ENCODE data around the gene KLHL35. TPM values are rescaled to one million over a fixed set of nuclear protein-coding genes. Genes with fewer than 3 reads are reported as not detected.

KLHL35 gene
- total RNA-seq (1 to 10 TPM; 6.1 to 7.6 TPM), polyA plus RNA-seq (ENCODE audit: insufficient read length in 2 of 2) (10 to 100 TPM; 15.6 to 23.3 TPM)
- long read RNA-seq, donor 1, transcript KLHL35-201 (6 exons, 1,500 nt) = major isoform, 11 of 15 reads
- long read RNA-seq, donor 1, partial matches to known transcripts = 0 of 15 reads
- long read RNA-seq, donor 1, other reads (novel, unspliced or antisense) = 0 of 15 reads
- long read RNA-seq, donor 2, partial matches to known transcripts = 0 of 1 reads
- long read RNA-seq, donor 2, other reads (novel, unspliced or antisense) = 0 of 1 reads
- long read RNA-seq, donor 3, partial matches to known transcripts = 0 of 4 reads
- long read RNA-seq, donor 3, other reads (novel, unspliced or antisense) = 0 of 4 reads
- long read RNA-seq, donor 4 = 0 reads

- Histone ChIP-seq H3K36me3 (ENCODE audit: control insufficient read depth, insufficient read depth, low read length) (peaks cover 29% of the 10 kb centered on the region), H3K27me3 (ENCODE audit: control insufficient read depth, insufficient read depth, low read length) (peaks cover 36% of the 10 kb centered on the region), H3K4me1 (ENCODE audit: control insufficient read depth, insufficient read depth, low read length) (peaks cover 39% of the 10 kb centered on the region), H3K9me3 (ENCODE audit: control insufficient read depth, insufficient read depth, low read length) (peaks cover 2% of the 10 kb centered on the region), H3K4me3 (ENCODE audit: low read depth, low read length) (peak within 1 kb of the TSS; percentile 22), H3K27ac (ENCODE audit: low read depth, low read length) (no peak within 1 kb of the TSS)
- 6% methylated on average over 14 of the region's 14 CpGs for WGBS (ENCODE audit: insufficient coverage)
- DNase-seq (ENCODE audit: low read depth in 4 of 6, low spot score in 6 of 6) = peak in 2 of 6 donors; percentile 84 to 89
Observed at GRCh38 chr11:75432911-75433321, at the start of gene KLHL35. TSS of gene KLHL35 (minus strand) at chr11:75433203. CDS start at chr11:75430629, 2,574 bp downstream.

- Histone ChIP-seq H3K27ac (ENCODE audit: low read depth, low read length) (no peak overlapping the region), H3K36me3 (ENCODE audit: control insufficient read depth, insufficient read depth, low read length) (peaks cover 17% of the 10 kb centered on the region), H3K4me1 (ENCODE audit: control insufficient read depth, insufficient read depth, low read length) (peaks cover 30% of the 10 kb centered on the region), H3K9me3 (ENCODE audit: control insufficient read depth, insufficient read depth, low read length) (no peaks in the 10 kb centered on the region), H3K4me3 (ENCODE audit: low read depth, low read length) (no peak overlapping the region), H3K27me3 (ENCODE audit: control insufficient read depth, insufficient read depth, low read length) (no peaks in the 10 kb centered on the region)
- DNase-seq (ENCODE audit: low read depth in 4 of 6, low spot score in 6 of 6) = no peak
- 81% methylated on average over 5 of the region's 12 CpGs for WGBS (ENCODE audit: insufficient coverage)
Observed at GRCh38 chr11:75481922-75482606, 49.1 kb upstream of the KLHL35 start.

- H3K27ac ChIP-seq (ENCODE audit: low read depth, low read length) = no peak overlapping the region
- H3K9me3 ChIP-seq (ENCODE audit: control insufficient read depth, insufficient read depth, low read length) = no peaks in the 10 kb centered on the region
- no peaks in the 10 kb centered on the region for H3K27me3 ChIP-seq (ENCODE audit: control insufficient read depth, insufficient read depth, low read length)
- no peak overlapping the region for H3K4me3 ChIP-seq (ENCODE audit: low read depth, low read length)
- peaks cover 19% of the 10 kb centered on the region for H3K36me3 ChIP-seq (ENCODE audit: control insufficient read depth, insufficient read depth, low read length)
- peaks cover 35% of the 10 kb centered on the region for H3K4me1 ChIP-seq (ENCODE audit: control insufficient read depth, insufficient read depth, low read length)
- 60% methylated on average over 6 of the region's 9 CpGs for WGBS (ENCODE audit: insufficient coverage)
- no peak for DNase-seq (ENCODE audit: low read depth in 4 of 6, low spot score in 6 of 6)
Observed at GRCh38 chr11:75481223-75481921, 48.4 kb upstream of the KLHL35 start.

GRCh38 chr11:75480185-75481175 is 47.5 kb upstream of the KLHL35 start:
- H3K4me1 ChIP-seq (ENCODE audit: control insufficient read depth, insufficient read depth, low read length) = peaks cover 44% of the 10 kb centered on the region
- H3K9me3 ChIP-seq (ENCODE audit: control insufficient read depth, insufficient read depth, low read length) = no peaks in the 10 kb centered on the region
- WGBS (ENCODE audit: insufficient coverage) = 80% methylated on average over 8 of the region's 10 CpGs
- no peak overlapping the region for H3K27ac ChIP-seq (ENCODE audit: low read depth, low read length)
- no peaks in the 10 kb centered on the region for H3K27me3 ChIP-seq (ENCODE audit: control insufficient read depth, insufficient read depth, low read length)
- DNase-seq (ENCODE audit: low read depth in 4 of 6, low spot score in 6 of 6) = peak in 1 of 6 donors; percentile 86
- H3K36me3 ChIP-seq (ENCODE audit: control insufficient read depth, insufficient read depth, low read length) = peaks cover 19% of the 10 kb centered on the region
- H3K4me3 ChIP-seq (ENCODE audit: low read depth, low read length) = no peak overlapping the region

GRCh38 chr11:75479597-75480145 is 46.7 kb upstream of the KLHL35 start:
- Histone ChIP-seq H3K4me3 (ENCODE audit: low read depth, low read length) (no peak overlapping the region), H3K27ac (ENCODE audit: low read depth, low read length) (peak overlapping the region; percentile 45), H3K27me3 (ENCODE audit: control insufficient read depth, insufficient read depth, low read length) (no peaks in the 10 kb centered on the region), H3K4me1 (ENCODE audit: control insufficient read depth, insufficient read depth, low read length) (peaks cover 48% of the 10 kb centered on the region), H3K36me3 (ENCODE audit: control insufficient read depth, insufficient read depth, low read length) (peaks cover 19% of the 10 kb centered on the region), H3K9me3 (ENCODE audit: control insufficient read depth, insufficient read depth, low read length) (no peaks in the 10 kb centered on the region)
- peak in 1 of 6 donors; percentile 71 for DNase-seq (ENCODE audit: low read depth in 4 of 6, low spot score in 6 of 6)
- 40% methylated on average over 1 of the region's 4 CpGs for WGBS (ENCODE audit: insufficient coverage)

GRCh38 chr11:75478783-75479596 is 46.0 kb upstream of the KLHL35 start:
- Histone ChIP-seq H3K4me1 (ENCODE audit: control insufficient read depth, insufficient read depth, low read length) (peaks cover 54% of the 10 kb centered on the region), H3K36me3 (ENCODE audit: control insufficient read depth, insufficient read depth, low read length) (peaks cover 19% of the 10 kb centered on the region), H3K27me3 (ENCODE audit: control insufficient read depth, insufficient read depth, low read length) (no peaks in the 10 kb centered on the region), H3K4me3 (ENCODE audit: low read depth, low read length) (no peak overlapping the region), H3K9me3 (ENCODE audit: control insufficient read depth, insufficient read depth, low read length) (no peaks in the 10 kb centered on the region), H3K27ac (ENCODE audit: low read depth, low read length) (peak overlapping the region; percentile 45)
- WGBS (ENCODE audit: insufficient coverage) = 62% methylated on average over 5 of the region's 5 CpGs
- peak in 1 of 6 donors; percentile 58 for DNase-seq (ENCODE audit: low read depth in 4 of 6, low spot score in 6 of 6)

- Histone ChIP-seq H3K4me3 (ENCODE audit: low read depth, low read length) (no peak overlapping the region), H3K27ac (ENCODE audit: low read depth, low read length) (no peak overlapping the region), H3K9me3 (ENCODE audit: control insufficient read depth, insufficient read depth, low read length) (no peaks in the 10 kb centered on the region), H3K4me1 (ENCODE audit: control insufficient read depth, insufficient read depth, low read length) (peaks cover 58% of the 10 kb centered on the region), H3K36me3 (ENCODE audit: control insufficient read depth, insufficient read depth, low read length) (peaks cover 17% of the 10 kb centered on the region), H3K27me3 (ENCODE audit: control insufficient read depth, insufficient read depth, low read length) (no peaks in the 10 kb centered on the region)
- DNase-seq (ENCODE audit: low read depth in 4 of 6, low spot score in 6 of 6) = no peak
- WGBS (ENCODE audit: insufficient coverage) = 85% methylated on average over 12 of the region's 12 CpGs
Observed at GRCh38 chr11:75477614-75477935, 44.6 kb upstream of the KLHL35 start.

GRCh38 chr11:75476739-75477613 is 44.0 kb upstream of the KLHL35 start:
- Histone ChIP-seq H3K27me3 (ENCODE audit: control insufficient read depth, insufficient read depth, low read length) (no peaks in the 10 kb centered on the region), H3K4me3 (ENCODE audit: low read depth, low read length) (no peak overlapping the region), H3K27ac (ENCODE audit: low read depth, low read length) (no peak overlapping the region), H3K4me1 (ENCODE audit: control insufficient read depth, insufficient read depth, low read length) (peaks cover 63% of the 10 kb centered on the region), H3K36me3 (ENCODE audit: control insufficient read depth, insufficient read depth, low read length) (peaks cover 17% of the 10 kb centered on the region), H3K9me3 (ENCODE audit: control insufficient read depth, insufficient read depth, low read length) (no peaks in the 10 kb centered on the region)
- WGBS (ENCODE audit: insufficient coverage) = 66% methylated on average over 5 of the region's 10 CpGs
- no peak for DNase-seq (ENCODE audit: low read depth in 4 of 6, low spot score in 6 of 6)
